ENCODE measurements around the gene BEST1.
"Not testable (repeated sequence)": the region's sequence is repeated elsewhere in the genome, so short reads cannot be mapped to it uniquely, and the experiment has no call there.

The BEST1 gene

GRCh38 chr11:61996933-61997332 lies 46.8 kb downstream of the BEST1 start:
- no peaks in the 10 kb centered on the region for H3K27me3 ChIP-seq (ENCODE audit: insufficient read depth, insufficient read length)
- TF ChIP-seq SUZ12 (IDR thresholded peaks at IDR 0.05; ENCODE audit: extremely low read depth, insufficient read depth, insufficient read length) (no peak), YY1 (IDR thresholded peaks at IDR 0.05; ENCODE audit: insufficient read depth, insufficient read length) (no peak), ZNF274 (IDR thresholded peaks at IDR 0.05; ENCODE audit: low read depth, low read length) (no peak)
- no peaks in the 10 kb centered on the region for H3K36me3 ChIP-seq (ENCODE audit: insufficient read depth, insufficient read length, low read length)
- no peak overlapping the region for H3K9ac ChIP-seq (ENCODE audit: insufficient read length, low read depth)
- DNase-seq (ENCODE audit: low read depth, low spot score), result no peak
- peaks cover 22% of the 10 kb centered on the region for H3K9me3 ChIP-seq (ENCODE audit: insufficient read depth, low read length)
- H3K4me1 ChIP-seq (ENCODE audit: insufficient read depth, insufficient read length), result no peaks in the 10 kb centered on the region
- no peak overlapping the region for H3K4me3 ChIP-seq (ENCODE audit: insufficient read length, low read depth)

- TF ChIP-seq YY1 (IDR thresholded peaks at IDR 0.05; ENCODE audit: insufficient read depth, insufficient read length) (no peak), SUZ12 (IDR thresholded peaks at IDR 0.05; ENCODE audit: extremely low read depth, insufficient read depth, insufficient read length) (no peak), ZNF274 (IDR thresholded peaks at IDR 0.05; ENCODE audit: low read depth, low read length) (no peak)
- no peak for DNase-seq (ENCODE audit: low read depth, low spot score)
- H3K36me3 ChIP-seq (ENCODE audit: insufficient read depth, insufficient read length, low read length), result no peaks in the 10 kb centered on the region
- no peaks in the 10 kb centered on the region for H3K27me3 ChIP-seq (ENCODE audit: insufficient read depth, insufficient read length)
- H3K4me3 ChIP-seq (ENCODE audit: insufficient read length, low read depth), result no peak overlapping the region
- peaks cover under 1% of the 10 kb centered on the region for H3K4me1 ChIP-seq (ENCODE audit: insufficient read depth, insufficient read length)
- no peak overlapping the region for H3K9ac ChIP-seq (ENCODE audit: insufficient read length, low read depth)
- peaks cover 22% of the 10 kb centered on the region for H3K9me3 ChIP-seq (ENCODE audit: insufficient read depth, low read length)
Measured at GRCh38 chr11:61999141-61999975, 49.2 kb downstream of the BEST1 start.

GRCh38 chr11:62000539-62001446 lies 50.6 kb downstream of the BEST1 start:
- Histone ChIP-seq H3K9ac (ENCODE audit: insufficient read length, low read depth) (no peak overlapping the region), H3K4me1 (ENCODE audit: insufficient read depth, insufficient read length) (peaks cover 9% of the 10 kb centered on the region), H3K27me3 (ENCODE audit: insufficient read depth, insufficient read length) (no peaks in the 10 kb centered on the region), H3K9me3 (ENCODE audit: insufficient read depth, low read length) (peaks cover 22% of the 10 kb centered on the region), H3K36me3 (ENCODE audit: insufficient read depth, insufficient read length, low read length) (no peaks in the 10 kb centered on the region), H3K4me3 (ENCODE audit: insufficient read length, low read depth) (no peak overlapping the region)
- DNase-seq (ENCODE audit: low read depth, low spot score), result no peak
- TF ChIP-seq YY1 (IDR thresholded peaks at IDR 0.05; ENCODE audit: insufficient read depth, insufficient read length), result no peak
- no peak for TF ChIP-seq ZNF274 (IDR thresholded peaks at IDR 0.05; ENCODE audit: low read depth, low read length)
- no peak for TF ChIP-seq SUZ12 (IDR thresholded peaks at IDR 0.05; ENCODE audit: extremely low read depth, insufficient read depth, insufficient read length)

- Histone ChIP-seq H3K9ac (ENCODE audit: insufficient read length, low read depth) (no peak overlapping the region), H3K9me3 (ENCODE audit: insufficient read depth, low read length) (peaks cover 22% of the 10 kb centered on the region), H3K36me3 (ENCODE audit: insufficient read depth, insufficient read length, low read length) (no peaks in the 10 kb centered on the region), H3K4me1 (ENCODE audit: insufficient read depth, insufficient read length) (peaks cover 9% of the 10 kb centered on the region), H3K27me3 (ENCODE audit: insufficient read depth, insufficient read length) (no peaks in the 10 kb centered on the region), H3K4me3 (ENCODE audit: insufficient read length, low read depth) (no peak overlapping the region)
- TF ChIP-seq ZNF274 (IDR thresholded peaks at IDR 0.05; ENCODE audit: low read depth, low read length) (no peak), YY1 (IDR thresholded peaks at IDR 0.05; ENCODE audit: insufficient read depth, insufficient read length) (no peak), SUZ12 (IDR thresholded peaks at IDR 0.05; ENCODE audit: extremely low read depth, insufficient read depth, insufficient read length) (no peak)
- DNase-seq (ENCODE audit: low read depth, low spot score), result no peak
Measured at GRCh38 chr11:62001450-62002191, 51.5 kb downstream of the BEST1 start.

GRCh38 chr11:62002283-62002682 lies 52.1 kb downstream of the BEST1 start:
- not testable (repeated sequence) for DNase-seq (ENCODE audit: low read depth, low spot score); H3K4me3 ChIP-seq (ENCODE audit: insufficient read length, low read depth); H3K36me3 ChIP-seq (ENCODE audit: insufficient read depth, insufficient read length, low read length); H3K9ac ChIP-seq (ENCODE audit: insufficient read length, low read depth); H3K4me1 ChIP-seq (ENCODE audit: insufficient read depth, insufficient read length); H3K27me3 ChIP-seq (ENCODE audit: insufficient read depth, insufficient read length)
- peaks cover 22% of the 10 kb centered on the region for H3K9me3 ChIP-seq (ENCODE audit: insufficient read depth, low read length)

GRCh38 chr11:62004473-62004872 lies 54.3 kb downstream of the BEST1 start:
- Histone ChIP-seq H3K4me1 (ENCODE audit: insufficient read depth, insufficient read length) (peaks cover 9% of the 10 kb centered on the region), H3K9me3 (ENCODE audit: insufficient read depth, low read length) (peaks cover 6% of the 10 kb centered on the region), H3K4me3 (ENCODE audit: insufficient read length, low read depth) (no peak overlapping the region), H3K27me3 (ENCODE audit: insufficient read depth, insufficient read length) (no peaks in the 10 kb centered on the region), H3K9ac (ENCODE audit: insufficient read length, low read depth) (no peak overlapping the region), H3K36me3 (ENCODE audit: insufficient read depth, insufficient read length, low read length) (no peaks in the 10 kb centered on the region)
- no peak for TF ChIP-seq ZNF274 (IDR thresholded peaks at IDR 0.05; ENCODE audit: low read depth, low read length)
- no peak for TF ChIP-seq YY1 (IDR thresholded peaks at IDR 0.05; ENCODE audit: insufficient read depth, insufficient read length)
- no peak for TF ChIP-seq SUZ12 (IDR thresholded peaks at IDR 0.05; ENCODE audit: extremely low read depth, insufficient read depth, insufficient read length)
- no peak for DNase-seq (ENCODE audit: low read depth, low spot score)

Measured in NT2/D1 (cell line).